GM12875 (cell line): ENCODE measurements around the gene SFMBT2.

ENCODE experiments used
- H3K4me3 ChIP-seq: one replicate; pipeline ENCODE4 v1.5.1; 2011; ENCODE audit warnings: low read depth, low read length, control low read depth
- CTCF ChIP-seq: IDR thresholded peaks from 2 replicates; pipeline ENCODE4 v1.5.1; 2011; ENCODE audit warnings: low read depth, mild to moderate bottlenecking, control low read depth, inconsistent platforms, low read length, moderate library complexity, borderline replicate concordance; ENCODE audit not compliant: insufficient read depth

Gene SFMBT2

GRCh38 chr10:7260412-7260900 is 150.4 kb downstream of the SFMBT2 start:
- peak; percentile 58; the same call in 1 of the 2 replicates for TF ChIP-seq CTCF
- no peak overlapping the region for H3K4me3 ChIP-seq

- TF ChIP-seq CTCF = no peak
- H3K4me3 ChIP-seq = no peak overlapping the region
Observed at GRCh38 chr10:7258948-7259523, 151.8 kb downstream of the SFMBT2 start.

- TF ChIP-seq CTCF = no peak
- H3K4me3 ChIP-seq = no peak overlapping the region
Observed at GRCh38 chr10:7255517-7255916, 155.3 kb downstream of the SFMBT2 start.

GRCh38 chr10:7251696-7252465 is 159.0 kb downstream of the SFMBT2 start:
- no peak overlapping the region for H3K4me3 ChIP-seq
- TF ChIP-seq CTCF = no peak

- no peak overlapping the region for H3K4me3 ChIP-seq
- TF ChIP-seq CTCF = no peak
Observed at GRCh38 chr10:7250236-7250635, 160.6 kb downstream of the SFMBT2 start.

GRCh38 chr10:7248585-7249164 is 162.2 kb downstream of the SFMBT2 start:
- no peak for TF ChIP-seq CTCF

GRCh38 chr10:7248148-7248547 is 162.7 kb downstream of the SFMBT2 start:
- TF ChIP-seq CTCF = no peak
- H3K4me3 ChIP-seq = no peak overlapping the region

More at GRCh38 chr10:7248585-7249164, 162.2 kb downstream of the SFMBT2 start:
- H3K4me3 ChIP-seq = no peak overlapping the region
